ENCODE data around the gene TSSK3. TPM values are rescaled to one million over a fixed set of nuclear protein-coding genes. Genes with fewer than 3 reads are reported as not detected.
"Not testable (repeated sequence)": the region's sequence is repeated elsewhere in the genome, so short reads cannot be mapped to it uniquely, and the experiment has no call there.

TSSK3 gene
- total and polyA plus RNA-seq, 2 experiments from 2014 or later: not detected

DNA sequence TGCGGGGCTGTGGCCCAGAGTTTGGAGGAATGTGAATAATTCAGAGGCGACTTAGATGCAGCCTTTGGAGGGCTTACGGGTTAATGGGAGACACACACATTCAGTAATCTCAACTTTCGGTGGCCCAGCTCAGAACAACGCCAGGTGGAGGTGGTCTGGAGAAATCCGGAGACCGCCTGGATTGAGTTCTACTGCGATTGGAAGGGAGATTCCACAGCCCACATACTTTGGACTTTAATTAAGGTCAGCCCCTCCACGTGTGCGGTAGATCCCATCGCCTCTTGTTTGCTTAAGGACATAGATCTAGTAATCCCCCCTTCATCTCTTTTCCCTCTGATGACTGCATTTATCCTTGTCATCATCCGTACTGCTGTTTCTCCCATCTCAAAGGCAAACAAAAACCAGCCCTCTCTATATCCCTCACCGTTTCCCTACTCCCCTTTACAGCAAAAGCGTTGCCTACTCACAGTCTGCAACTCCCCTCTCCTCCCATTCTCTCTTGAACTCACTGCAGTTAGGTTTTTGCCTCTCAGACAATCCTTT, 32.6 kb downstream of the TSSK3 start (continued):
- TF ChIP-seq, protein P1, sequence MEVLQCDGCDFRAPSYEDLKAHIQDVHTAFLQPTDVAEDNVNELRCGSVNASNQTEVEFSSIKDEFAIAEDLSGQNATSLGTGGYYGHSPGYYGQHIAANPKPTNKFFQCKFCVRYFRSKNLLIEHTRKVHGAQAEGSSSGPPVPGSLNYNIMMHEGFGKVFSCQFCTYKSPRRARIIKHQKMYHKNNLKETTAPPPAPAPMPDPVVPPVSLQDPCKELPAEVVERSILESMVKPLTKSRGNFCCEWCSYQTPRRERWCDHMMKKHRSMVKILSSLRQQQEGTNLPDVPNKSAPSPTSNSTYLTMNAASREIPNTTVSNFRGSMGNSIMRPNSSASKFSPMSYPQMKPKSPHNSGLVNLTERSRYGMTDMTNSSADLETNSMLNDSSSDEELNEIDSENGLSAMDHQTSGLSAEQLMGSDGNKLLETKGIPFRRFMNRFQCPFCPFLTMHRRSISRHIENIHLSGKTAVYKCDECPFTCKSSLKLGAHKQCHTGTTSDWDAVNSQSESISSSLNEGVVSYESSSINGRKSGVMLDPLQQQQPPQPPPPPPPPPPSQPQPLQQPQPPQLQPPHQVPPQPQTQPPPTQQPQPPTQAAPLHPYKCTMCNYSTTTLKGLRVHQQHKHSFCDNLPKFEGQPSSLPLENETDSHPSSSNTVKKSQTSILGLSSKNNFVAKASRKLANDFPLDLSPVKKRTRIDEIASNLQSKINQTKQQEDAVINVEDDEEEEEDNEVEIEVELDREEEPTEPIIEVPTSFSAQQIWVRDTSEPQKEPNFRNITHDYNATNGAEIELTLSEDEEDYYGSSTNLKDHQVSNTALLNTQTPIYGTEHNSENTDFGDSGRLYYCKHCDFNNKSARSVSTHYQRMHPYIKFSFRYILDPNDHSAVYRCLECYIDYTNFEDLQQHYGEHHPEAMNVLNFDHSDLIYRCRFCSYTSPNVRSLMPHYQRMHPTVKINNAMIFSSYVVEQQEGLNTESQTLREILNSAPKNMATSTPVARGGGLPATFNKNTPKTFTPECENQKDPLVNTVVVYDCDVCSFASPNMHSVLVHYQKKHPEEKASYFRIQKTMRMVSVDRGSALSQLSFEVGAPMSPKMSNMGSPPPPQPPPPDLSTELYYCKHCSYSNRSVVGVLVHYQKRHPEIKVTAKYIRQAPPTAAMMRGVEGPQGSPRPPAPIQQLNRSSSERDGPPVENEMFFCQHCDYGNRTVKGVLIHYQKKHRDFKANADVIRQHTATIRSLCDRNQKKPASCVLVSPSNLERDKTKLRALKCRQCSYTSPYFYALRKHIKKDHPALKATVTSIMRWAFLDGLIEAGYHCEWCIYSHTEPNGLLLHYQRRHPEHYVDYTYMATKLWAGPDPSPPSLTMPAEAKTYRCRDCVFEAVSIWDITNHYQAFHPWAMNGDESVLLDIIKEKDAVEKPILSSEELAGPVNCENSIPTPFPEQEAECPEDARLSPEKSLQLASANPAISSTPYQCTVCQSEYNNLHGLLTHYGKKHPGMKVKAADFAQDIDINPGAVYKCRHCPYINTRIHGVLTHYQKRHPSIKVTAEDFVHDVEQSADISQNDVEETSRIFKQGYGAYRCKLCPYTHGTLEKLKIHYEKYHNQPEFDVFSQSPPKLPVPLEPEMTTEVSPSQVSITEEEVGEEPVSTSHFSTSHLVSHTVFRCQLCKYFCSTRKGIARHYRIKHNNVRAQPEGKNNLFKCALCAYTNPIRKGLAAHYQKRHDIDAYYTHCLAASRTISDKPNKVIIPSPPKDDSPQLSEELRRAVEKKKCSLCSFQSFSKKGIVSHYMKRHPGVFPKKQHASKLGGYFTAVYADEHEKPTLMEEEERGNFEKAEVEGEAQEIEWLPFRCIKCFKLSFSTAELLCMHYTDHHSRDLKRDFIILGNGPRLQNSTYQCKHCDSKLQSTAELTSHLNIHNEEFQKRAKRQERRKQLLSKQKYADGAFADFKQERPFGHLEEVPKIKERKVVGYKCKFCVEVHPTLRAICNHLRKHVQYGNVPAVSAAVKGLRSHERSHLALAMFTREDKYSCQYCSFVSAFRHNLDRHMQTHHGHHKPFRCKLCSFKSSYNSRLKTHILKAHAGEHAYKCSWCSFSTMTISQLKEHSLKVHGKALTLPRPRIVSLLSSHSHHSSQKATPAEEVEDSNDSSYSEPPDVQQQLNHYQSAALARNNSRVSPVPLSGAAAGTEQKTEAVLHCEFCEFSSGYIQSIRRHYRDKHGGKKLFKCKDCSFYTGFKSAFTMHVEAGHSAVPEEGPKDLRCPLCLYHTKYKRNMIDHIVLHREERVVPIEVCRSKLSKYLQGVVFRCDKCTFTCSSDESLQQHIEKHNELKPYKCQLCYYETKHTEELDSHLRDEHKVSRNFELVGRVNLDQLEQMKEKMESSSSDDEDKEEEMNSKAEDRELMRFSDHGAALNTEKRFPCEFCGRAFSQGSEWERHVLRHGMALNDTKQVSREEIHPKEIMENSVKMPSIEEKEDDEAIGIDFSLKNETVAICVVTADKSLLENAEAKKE (CRISPR knock-in tag; IDR thresholded peaks at IDR 0.05): no peak
- no peak for TF ChIP-seq STAT1 (IDR thresholded peaks at IDR 0.05; ENCODE audit: unreplicated experiment)
- TF ChIP-seq EZH2phosphoT487 (IDR thresholded peaks at IDR 0.05; ENCODE audit: unreplicated experiment): no peak

DNA sequence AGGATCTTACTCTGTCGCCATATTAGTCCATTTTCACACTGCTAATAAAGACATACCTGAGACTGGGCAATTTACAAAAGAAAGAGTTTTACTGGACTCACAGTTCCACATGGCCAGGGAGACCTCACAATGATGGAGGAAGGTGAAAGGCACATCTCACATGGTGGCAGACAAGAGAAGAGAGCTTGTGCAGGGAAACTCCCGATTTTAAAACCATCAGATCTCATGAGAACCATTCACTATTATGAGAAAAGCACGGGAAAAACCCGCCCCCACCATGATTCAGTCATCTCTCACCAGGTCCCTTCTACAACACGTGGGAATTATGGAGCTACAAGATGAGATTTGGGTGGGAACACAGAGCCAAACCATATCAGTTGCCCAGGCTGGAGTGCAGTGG, 34.2 kb downstream of the TSSK3 start:
- H3K4me1 ChIP-seq (ENCODE audit: insufficient read depth); ATAC-seq; H3K4me3 ChIP-seq; DNase-seq (ENCODE audit: low spot score); H3K27ac ChIP-seq (ENCODE audit: low read depth); H4K20me1 ChIP-seq (replicated peaks; ENCODE audit: insufficient read depth); H3K9me2 ChIP-seq (ENCODE audit: insufficient read depth); H3K27ac Mint-ChIP-seq; H3K36me3 ChIP-seq (ENCODE audit: insufficient read depth); H3F3A ChIP-seq (replicated peaks; ENCODE audit: low read depth); H3K4me2 ChIP-seq; H3K27me3 ChIP-seq (ENCODE audit: insufficient read depth); H3K4me3 Mint-ChIP-seq; H2AFZ ChIP-seq: not testable (repeated sequence)
- H3K9me3 Mint-ChIP-seq: peaks cover 11% of the 10 kb centered on the region; the same call in 2 of the 3 replicates
- peaks cover 18% of the 10 kb centered on the region; the same call in 2 of the 3 replicates for H3K4me1 Mint-ChIP-seq
- H3K79me2 ChIP-seq (replicated peaks; ENCODE audit: insufficient read depth): peaks cover 32% of the 10 kb centered on the region
- peaks cover 19% of the 10 kb centered on the region for H3K36me3 Mint-ChIP-seq (ENCODE audit: low read depth)
- peaks cover 16% of the 10 kb centered on the region for H3K27me3 Mint-ChIP-seq (ENCODE audit: insufficient read depth, low read depth, poor library complexity)

DNA sequence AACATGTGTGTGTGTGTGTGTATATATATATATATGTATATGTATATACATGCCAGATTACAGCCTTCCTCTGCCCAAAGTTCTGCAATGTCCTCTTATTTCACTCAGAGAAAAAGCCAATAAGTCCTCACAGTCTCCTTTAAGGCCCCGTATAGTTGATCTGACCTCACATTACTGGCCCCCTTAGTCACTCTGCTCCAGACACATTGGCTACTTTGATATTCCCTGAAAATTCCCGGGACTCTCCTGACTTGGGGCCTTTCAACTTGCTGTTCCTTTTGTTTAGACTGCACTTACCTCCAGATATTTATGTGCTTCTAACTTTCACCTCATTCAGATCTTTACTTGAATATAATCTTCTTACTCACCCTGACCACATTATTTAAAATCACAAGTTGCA, 36.1 kb downstream of the TSSK3 start:
- Mint-ChIP-seq H3K4me1 (peaks cover 12% of the 10 kb centered on the region; the same call in 2 of the 3 replicates), H3K27me3 (ENCODE audit: insufficient read depth, low read depth, poor library complexity) (peaks cover 16% of the 10 kb centered on the region), H3K9me3 (peaks cover 11% of the 10 kb centered on the region; the same call in 2 of the 3 replicates), H3K27ac (no peak overlapping the region), H3K36me3 (ENCODE audit: low read depth) (peaks cover 19% of the 10 kb centered on the region), H3K4me3 (no peak overlapping the region; the same call in 2 of the 3 replicates)
- H3K27ac ChIP-seq (ENCODE audit: low read depth): no peak overlapping the region
- H3K4me1 ChIP-seq (ENCODE audit: insufficient read depth): peaks cover 6% of the 10 kb centered on the region; the same call in 1 of the 2 replicates
- ATAC-seq (no peak), DNase-seq (ENCODE audit: low spot score) (no peak)
- no peaks in the 10 kb centered on the region for H4K20me1 ChIP-seq (replicated peaks; ENCODE audit: insufficient read depth)
- peaks cover 13% of the 10 kb centered on the region for H3K79me2 ChIP-seq (replicated peaks; ENCODE audit: insufficient read depth)
- no peak overlapping the region for H2AFZ ChIP-seq
- H3K9me2 ChIP-seq (ENCODE audit: insufficient read depth): no peaks in the 10 kb centered on the region
- no peaks in the 10 kb centered on the region for H3K36me3 ChIP-seq (ENCODE audit: insufficient read depth)
- H3K4me2 ChIP-seq: no peak overlapping the region
- H3K4me3 ChIP-seq: no peak overlapping the region
- H3F3A ChIP-seq (replicated peaks; ENCODE audit: low read depth): peaks cover 9% of the 10 kb centered on the region; the same call in 1 of the 2 replicates
- no peaks in the 10 kb centered on the region for H3K27me3 ChIP-seq (ENCODE audit: insufficient read depth)
- TF ChIP-seq NANOG (IDR thresholded peaks at IDR 0.05; ENCODE audit: borderline replicate concordance) (no peak), ZNF114 (CRISPR knock-in tag; IDR thresholded peaks at IDR 0.05) (no peak), EZH2phosphoT487 (IDR thresholded peaks at IDR 0.05; ENCODE audit: unreplicated experiment) (no peak), STAT1 (IDR thresholded peaks at IDR 0.05; ENCODE audit: unreplicated experiment) (no peak), ZNF331 (CRISPR knock-in tag; IDR thresholded peaks at IDR 0.05; ENCODE audit: low read depth) (no peak)
- TF ChIP-seq, protein P2, sequence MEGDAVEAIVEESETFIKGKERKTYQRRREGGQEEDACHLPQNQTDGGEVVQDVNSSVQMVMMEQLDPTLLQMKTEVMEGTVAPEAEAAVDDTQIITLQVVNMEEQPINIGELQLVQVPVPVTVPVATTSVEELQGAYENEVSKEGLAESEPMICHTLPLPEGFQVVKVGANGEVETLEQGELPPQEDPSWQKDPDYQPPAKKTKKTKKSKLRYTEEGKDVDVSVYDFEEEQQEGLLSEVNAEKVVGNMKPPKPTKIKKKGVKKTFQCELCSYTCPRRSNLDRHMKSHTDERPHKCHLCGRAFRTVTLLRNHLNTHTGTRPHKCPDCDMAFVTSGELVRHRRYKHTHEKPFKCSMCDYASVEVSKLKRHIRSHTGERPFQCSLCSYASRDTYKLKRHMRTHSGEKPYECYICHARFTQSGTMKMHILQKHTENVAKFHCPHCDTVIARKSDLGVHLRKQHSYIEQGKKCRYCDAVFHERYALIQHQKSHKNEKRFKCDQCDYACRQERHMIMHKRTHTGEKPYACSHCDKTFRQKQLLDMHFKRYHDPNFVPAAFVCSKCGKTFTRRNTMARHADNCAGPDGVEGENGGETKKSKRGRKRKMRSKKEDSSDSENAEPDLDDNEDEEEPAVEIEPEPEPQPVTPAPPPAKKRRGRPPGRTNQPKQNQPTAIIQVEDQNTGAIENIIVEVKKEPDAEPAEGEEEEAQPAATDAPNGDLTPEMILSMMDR (conservative IDR thresholded peaks at IDR 0.05; ENCODE audit: low read depth in 2 of 2): no peak
- TF ChIP-seq, protein P3, sequence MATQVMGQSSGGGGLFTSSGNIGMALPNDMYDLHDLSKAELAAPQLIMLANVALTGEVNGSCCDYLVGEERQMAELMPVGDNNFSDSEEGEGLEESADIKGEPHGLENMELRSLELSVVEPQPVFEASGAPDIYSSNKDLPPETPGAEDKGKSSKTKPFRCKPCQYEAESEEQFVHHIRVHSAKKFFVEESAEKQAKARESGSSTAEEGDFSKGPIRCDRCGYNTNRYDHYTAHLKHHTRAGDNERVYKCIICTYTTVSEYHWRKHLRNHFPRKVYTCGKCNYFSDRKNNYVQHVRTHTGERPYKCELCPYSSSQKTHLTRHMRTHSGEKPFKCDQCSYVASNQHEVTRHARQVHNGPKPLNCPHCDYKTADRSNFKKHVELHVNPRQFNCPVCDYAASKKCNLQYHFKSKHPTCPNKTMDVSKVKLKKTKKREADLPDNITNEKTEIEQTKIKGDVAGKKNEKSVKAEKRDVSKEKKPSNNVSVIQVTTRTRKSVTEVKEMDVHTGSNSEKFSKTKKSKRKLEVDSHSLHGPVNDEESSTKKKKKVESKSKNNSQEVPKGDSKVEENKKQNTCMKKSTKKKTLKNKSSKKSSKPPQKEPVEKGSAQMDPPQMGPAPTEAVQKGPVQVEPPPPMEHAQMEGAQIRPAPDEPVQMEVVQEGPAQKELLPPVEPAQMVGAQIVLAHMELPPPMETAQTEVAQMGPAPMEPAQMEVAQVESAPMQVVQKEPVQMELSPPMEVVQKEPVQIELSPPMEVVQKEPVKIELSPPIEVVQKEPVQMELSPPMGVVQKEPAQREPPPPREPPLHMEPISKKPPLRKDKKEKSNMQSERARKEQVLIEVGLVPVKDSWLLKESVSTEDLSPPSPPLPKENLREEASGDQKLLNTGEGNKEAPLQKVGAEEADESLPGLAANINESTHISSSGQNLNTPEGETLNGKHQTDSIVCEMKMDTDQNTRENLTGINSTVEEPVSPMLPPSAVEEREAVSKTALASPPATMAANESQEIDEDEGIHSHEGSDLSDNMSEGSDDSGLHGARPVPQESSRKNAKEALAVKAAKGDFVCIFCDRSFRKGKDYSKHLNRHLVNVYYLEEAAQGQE (IDR thresholded peaks at IDR 0.05; ENCODE audit: unreplicated experiment): no peak
